Mesenchymal stem cell (in vitro differentiated cells and primary cell): Measurements from ENCODE around the gene FRMD4A.

Source experiments
- DNase-seq: peaks from one replicate; pipeline ENCODE4 v3.0.0-alpha.2; 2013
- H2AFZ ChIP-seq: one replicate; pipeline ENCODE4 v1.6.1; 2013; ENCODE audit warnings: low read depth, mild to moderate bottlenecking, control low read depth, inconsistent platforms, low read length, moderate library complexity
- H2AK5ac ChIP-seq: 2 replicates; pipeline ENCODE4 v1.6.1; 2013; ENCODE audit warnings: low read length, moderate library complexity, mild to moderate bottlenecking, inconsistent platforms; ENCODE audit not compliant: severe bottlenecking
- H2BK120ac ChIP-seq: one replicate; pipeline ENCODE4 v1.6.1; 2013; ENCODE audit warnings: low read depth, mild to moderate bottlenecking, inconsistent platforms, low read length, moderate library complexity
- H2BK12ac ChIP-seq, 2 experiments: one replicate each; pipeline ENCODE4 v1.6.1; 2013; ENCODE audit warnings: inconsistent platforms in 2 of 2, low read length in 2 of 2, mild to moderate bottlenecking in 2 of 2, moderate library complexity in 2 of 2, control low read depth in 1 of 2
- H2BK15ac ChIP-seq: one replicate; pipeline ENCODE4 v1.6.1; 2013; ENCODE audit warnings: mild to moderate bottlenecking, low read depth, inconsistent platforms; ENCODE audit not compliant: poor library complexity, severe bottlenecking
- H2BK5ac ChIP-seq: 2 replicates; pipeline ENCODE4 v1.6.1; 2013; ENCODE audit warnings: low read depth, mild to moderate bottlenecking, low read length, control low read depth, inconsistent platforms; ENCODE audit not compliant: poor library complexity, severe bottlenecking
- H3K14ac ChIP-seq, 2 experiments: one replicate each; pipeline ENCODE4 v1.6.1; 2013; ENCODE audit warnings: inconsistent platforms in 2 of 2, low read length in 2 of 2, control low read depth in 1 of 2, mild to moderate bottlenecking in 1 of 2, moderate library complexity in 1 of 2
- H3K18ac ChIP-seq, 2 experiments: one replicate each; pipeline ENCODE4 v1.6.1; 2013; ENCODE audit warnings: inconsistent platforms in 2 of 2, low read length in 2 of 2, control low read depth in 1 of 2, low read depth in 1 of 2, mild to moderate bottlenecking in 1 of 2
- H3K23ac ChIP-seq, 2 experiments: one replicate each; pipeline ENCODE4 v1.6.1; 2013; ENCODE audit warnings: inconsistent platforms in 2 of 2, low read length in 2 of 2, mild to moderate bottlenecking in 2 of 2, moderate library complexity in 2 of 2, control low read depth in 1 of 2
- H3K27ac ChIP-seq: 2 replicates; pipeline ENCODE4 v1.5.1; 2013; ENCODE audit warnings: mild to moderate bottlenecking, moderate library complexity, low read length, control low read depth, inconsistent platforms; ENCODE audit not compliant: poor library complexity, severe bottlenecking
- H3K27me3 ChIP-seq, 2 experiments: 2 replicates each; pipeline versions ENCODE4 v1.6.1 to v1.7.0; 2013; ENCODE audit warnings: low read length in 2 of 2, mild to moderate bottlenecking in 2 of 2, moderate library complexity in 2 of 2, control low read depth in 1 of 2, inconsistent platforms in 1 of 2; ENCODE audit not compliant: control insufficient read depth in 1 of 2, insufficient read depth in 1 of 2
- H3K36me3 ChIP-seq, 2 experiments: 2 replicates each; pipeline versions ENCODE4 v1.6.1 to v1.7.0; 2013; ENCODE audit warnings: low read length in 2 of 2, control low read depth in 1 of 2, inconsistent platforms in 1 of 2, low read depth in 1 of 2, mild to moderate bottlenecking in 1 of 2; ENCODE audit not compliant: insufficient read depth in 2 of 2, control insufficient read depth in 1 of 2
- H3K4ac ChIP-seq, 2 experiments: one replicate each; pipeline ENCODE4 v1.6.1; 2013; ENCODE audit warnings: inconsistent platforms in 2 of 2, low read length in 2 of 2, mild to moderate bottlenecking in 2 of 2, moderate library complexity in 2 of 2, control low read depth in 1 of 2, low read depth in 1 of 2
- H3K4me1 ChIP-seq: 2 replicates; pipeline ENCODE4 v1.6.1; 2013; ENCODE audit warnings: low read depth, low read length, control low read depth; ENCODE audit not compliant: control insufficient read depth, insufficient read depth
- H3K4me2 ChIP-seq: 2 replicates; pipeline ENCODE4 v1.6.1; 2013; ENCODE audit warnings: low read length, mild to moderate bottlenecking, inconsistent platforms; ENCODE audit not compliant: poor library complexity, severe bottlenecking
- H3K4me3 ChIP-seq, 2 experiments: 2 replicates each; pipeline versions ENCODE4 v1.5.1 to v1.7.0; 2013; ENCODE audit warnings: low read length in 2 of 2, mild to moderate bottlenecking in 2 of 2, control low read depth in 1 of 2, low read depth in 1 of 2; ENCODE audit not compliant: insufficient read depth in 1 of 2
- H3K79me1 ChIP-seq: replicated peaks from 2 replicates; pipeline ENCODE4 v1.6.1; 2013; ENCODE audit warnings: mild to moderate bottlenecking, control low read depth, low read length, inconsistent platforms; ENCODE audit not compliant: poor library complexity, severe bottlenecking
- H3K9ac ChIP-seq: 2 replicates; pipeline ENCODE4 v1.7.0; 2013; ENCODE audit warnings: mild to moderate bottlenecking, low read length, moderate library complexity
- H3K9me3 ChIP-seq: 2 replicates; pipeline ENCODE4 v1.7.0; 2013; ENCODE audit warnings: mild to moderate bottlenecking, low read length; ENCODE audit not compliant: control insufficient read depth
- H4K8ac ChIP-seq: one replicate; pipeline ENCODE4 v1.6.1; 2013; ENCODE audit warnings: inconsistent platforms, mild to moderate bottlenecking, low read length, moderate library complexity
- H4K91ac ChIP-seq: one replicate; pipeline ENCODE4 v1.6.1; 2013; ENCODE audit warnings: mild to moderate bottlenecking, low read length, inconsistent platforms
- WGBS: methylation state at CpG from one replicate; pipeline ENCODE4 v1.1.7; 2013; ENCODE audit warnings: mixed read lengths; 5-methylcytosine and 5-hydroxymethylcytosine counted together

FRMD4A gene

DNA sequence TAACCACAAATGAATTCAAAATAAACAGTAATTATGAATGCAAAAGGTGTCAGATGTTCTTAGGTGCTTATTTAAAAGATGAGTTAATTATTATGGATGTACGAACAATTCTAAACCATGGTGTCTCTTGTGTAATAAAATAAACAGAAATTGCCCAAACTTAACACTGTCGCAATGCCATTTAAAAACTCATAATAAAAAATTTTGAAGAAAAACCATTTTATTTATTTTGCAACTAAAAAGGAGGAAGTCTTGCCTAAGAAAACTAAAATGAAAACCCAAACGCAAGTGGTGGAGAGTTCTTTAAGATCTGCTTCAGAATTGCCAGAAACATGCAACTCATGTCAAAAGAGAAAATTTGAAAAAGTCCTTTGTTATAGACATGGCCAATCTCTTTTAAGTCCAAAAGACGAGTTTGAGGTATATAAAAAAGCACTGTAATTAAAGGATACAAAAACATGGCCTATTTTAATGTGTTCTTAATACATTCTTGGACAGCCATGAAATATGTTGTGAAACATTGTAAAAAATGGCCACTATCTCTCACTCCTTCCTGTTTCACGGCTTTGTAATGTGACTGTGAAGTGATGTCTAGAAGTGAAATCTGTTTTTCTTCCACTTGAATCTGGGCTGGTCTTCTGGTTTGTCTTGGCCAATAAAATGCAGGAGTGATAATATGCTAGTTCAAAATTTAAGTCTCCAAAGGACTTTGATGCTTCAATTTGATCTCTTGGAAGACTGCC is 421.0 kb downstream of the FRMD4A start:
- Histone ChIP-seq H3K23ac (no peak overlapping the region), H3K9ac (no peak overlapping the region), H3K27ac (no peak overlapping the region), H2BK120ac (no peak overlapping the region), H3K9me3 (no peaks in the 10 kb centered on the region), H3K79me1 (no peaks in the 10 kb centered on the region), H3K14ac (no peak overlapping the region), H4K91ac (no peak overlapping the region), H2BK5ac (no peak overlapping the region), H3K18ac (no peak overlapping the region), H3K36me3 (no peaks in the 10 kb centered on the region), H2AFZ (no peak overlapping the region), H3K4me2 (no peak overlapping the region), H3K4me3 (no peak overlapping the region), H3K4ac (no peak overlapping the region), H4K8ac (no peak overlapping the region), H2BK15ac (no peak overlapping the region), H3K4me1 (peaks cover 2% of the 10 kb centered on the region), H2BK12ac (no peak overlapping the region), H2AK5ac (no peak overlapping the region), H3K27me3 (no peaks in the 10 kb centered on the region)
- WGBS, result 81% methylated on average over 2 of the region's 5 CpGs
- DNase-seq, result peak; percentile 52

DNA sequence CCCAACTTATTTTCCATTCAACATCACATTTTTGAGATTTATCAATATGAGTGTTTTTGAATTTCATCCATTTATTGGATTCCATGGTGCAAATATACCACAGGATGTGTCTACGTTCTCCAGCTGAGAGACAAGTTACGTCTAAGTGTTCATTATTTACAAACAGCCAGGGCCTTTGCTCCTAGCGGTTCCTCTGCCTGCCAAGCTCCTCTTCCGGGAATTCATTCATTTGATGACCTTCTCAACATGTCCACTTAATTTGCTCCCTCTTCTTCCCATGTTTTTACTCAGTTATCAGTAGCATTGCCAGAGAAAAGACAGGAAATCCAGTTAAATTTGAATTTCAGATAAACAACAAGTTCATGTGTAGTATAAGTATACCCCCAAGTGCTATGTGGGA is 422.2 kb downstream of the FRMD4A start:
- Histone ChIP-seq H2BK120ac (no peak overlapping the region), H2AK5ac (no peak overlapping the region), H2BK5ac (no peak overlapping the region), H3K27me3 (no peaks in the 10 kb centered on the region), H2BK15ac (no peak overlapping the region), H3K4me3 (no peak overlapping the region), H3K79me1 (peaks cover 2% of the 10 kb centered on the region), H3K27ac (no peak overlapping the region), H3K9me3 (no peaks in the 10 kb centered on the region), H3K9ac (no peak overlapping the region), H2BK12ac (no peak overlapping the region), H3K14ac (no peak overlapping the region), H3K36me3 (no peaks in the 10 kb centered on the region), H4K91ac (no peak overlapping the region), H3K4me1 (no peaks in the 10 kb centered on the region), H4K8ac (no peak overlapping the region), H3K4me2 (no peak overlapping the region), H3K23ac (no peak overlapping the region), H2AFZ (no peak overlapping the region), H3K4ac (no peak overlapping the region), H3K18ac (no peak overlapping the region)
- 74% methylated on average over 4 of the region's 4 CpGs for WGBS
- no peak for DNase-seq

DNA sequence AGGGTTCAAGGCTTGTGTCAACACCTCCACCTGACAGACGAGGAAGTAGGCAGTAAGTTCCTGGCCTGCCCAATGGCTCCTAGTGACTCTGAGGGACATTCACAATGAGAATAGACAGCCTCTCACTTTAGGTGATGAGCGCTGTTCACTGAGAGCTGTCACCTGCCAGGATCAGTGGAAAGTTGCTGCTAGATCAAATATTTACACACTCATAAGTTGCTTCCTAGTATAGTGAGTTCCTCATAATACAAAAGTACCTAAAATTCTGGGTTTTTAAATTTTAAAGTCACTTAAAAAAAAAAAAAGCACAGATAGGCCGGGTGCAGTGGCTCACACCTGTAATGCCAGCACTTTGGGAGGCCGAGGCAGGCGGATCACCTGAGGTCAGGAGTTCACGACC is 423.2 kb downstream of the FRMD4A start:
- H3K36me3 ChIP-seq, result no peaks in the 10 kb centered on the region
- no peak overlapping the region for H3K23ac ChIP-seq
- H3K79me1 ChIP-seq, result peaks cover 2% of the 10 kb centered on the region
- H3K9ac ChIP-seq, result no peak overlapping the region
- no peak overlapping the region for H2AK5ac ChIP-seq
- no peak overlapping the region for H3K4ac ChIP-seq
- H3K9me3 ChIP-seq, result no peaks in the 10 kb centered on the region
- H2BK5ac ChIP-seq, result no peak overlapping the region
- no peak overlapping the region for H3K18ac ChIP-seq
- H3K4me2 ChIP-seq, result no peak overlapping the region
- no peak overlapping the region for H3K14ac ChIP-seq
- no peaks in the 10 kb centered on the region for H3K4me1 ChIP-seq
- H3K27ac ChIP-seq, result no peak overlapping the region
- WGBS, result 83% methylated on average over 5 of the region's 6 CpGs
- H2BK15ac ChIP-seq, result no peak overlapping the region
- H3K4me3 ChIP-seq, result no peak overlapping the region
- no peak overlapping the region for H2BK120ac ChIP-seq
- no peak for DNase-seq
- no peak overlapping the region for H2BK12ac ChIP-seq
- H4K8ac ChIP-seq, result no peak overlapping the region
- no peak overlapping the region for H4K91ac ChIP-seq
- no peaks in the 10 kb centered on the region for H3K27me3 ChIP-seq
- H2AFZ ChIP-seq, result no peak overlapping the region

DNA sequence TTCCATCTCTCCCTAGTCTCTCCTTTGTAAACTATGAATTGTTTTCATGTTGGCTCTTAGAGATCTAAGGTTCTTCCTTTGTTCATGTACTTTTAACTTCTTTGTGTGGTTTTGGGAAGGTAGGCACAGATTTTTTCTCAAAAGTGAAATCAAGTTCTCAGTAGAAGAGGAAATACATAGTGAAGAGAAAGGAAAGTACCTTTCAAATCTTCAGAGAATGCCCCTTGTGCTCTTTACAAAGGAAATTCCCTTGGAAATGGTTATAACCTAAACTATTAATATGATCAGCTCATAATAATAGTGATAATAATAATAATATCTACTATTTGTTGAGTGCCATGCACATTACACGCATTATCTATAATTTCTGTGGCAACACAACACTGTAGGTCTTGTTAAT is 425.4 kb downstream of the FRMD4A start:
- Histone ChIP-seq H2AFZ (no peak overlapping the region), H3K4me3 (no peak overlapping the region), H2BK15ac (no peak overlapping the region), H3K4ac (no peak overlapping the region), H2BK12ac (no peak overlapping the region), H3K9ac (no peak overlapping the region), H4K8ac (no peak overlapping the region), H3K27me3 (no peaks in the 10 kb centered on the region), H4K91ac (no peak overlapping the region), H3K9me3 (no peaks in the 10 kb centered on the region), H2BK5ac (no peak overlapping the region), H3K79me1 (peaks cover 2% of the 10 kb centered on the region), H2BK120ac (no peak overlapping the region), H3K14ac (no peak overlapping the region), H3K23ac (no peak overlapping the region), H2AK5ac (no peak overlapping the region), H3K27ac (no peak overlapping the region), H3K36me3 (no peaks in the 10 kb centered on the region), H3K18ac (no peak overlapping the region), H3K4me1 (peaks cover 1% of the 10 kb centered on the region), H3K4me2 (no peak overlapping the region)
- no CpG with 5 or more reads among the region's 1 CpG for WGBS
- no peak for DNase-seq
